NT2/D1 (cell line): ENCODE data around the gene OTUB2.

Source experiments
- DNase-seq: peaks from one replicate; pipeline ENCODE4 v3.0.0-alpha.2; 2011; ENCODE audit warnings: low read depth, low spot score
- H3K27me3 ChIP-seq: 2 replicates; pipeline ENCODE4 v1.6.0; 2011; ENCODE audit warnings: mild to moderate bottlenecking; ENCODE audit not compliant: insufficient read length, insufficient read depth
- H3K36me3 ChIP-seq: 2 replicates; pipeline ENCODE4 v1.6.1; 2011; ENCODE audit warnings: mild to moderate bottlenecking, low read length, mixed read lengths; ENCODE audit not compliant: insufficient read depth, insufficient read length
- H3K4me1 ChIP-seq: 2 replicates; pipeline ENCODE4 v1.5.1; 2011; ENCODE audit not compliant: insufficient read depth, insufficient read length
- H3K4me3 ChIP-seq: 2 replicates; pipeline ENCODE4 v1.5.1; 2011; ENCODE audit warnings: low read depth; ENCODE audit not compliant: insufficient read length
- H3K9ac ChIP-seq: 2 replicates; pipeline ENCODE4 v1.6.0; 2011; ENCODE audit warnings: low read depth; ENCODE audit not compliant: insufficient read length
- H3K9me3 ChIP-seq: 2 replicates; pipeline ENCODE4 v1.5.1; 2011; ENCODE audit warnings: mild to moderate bottlenecking, low read length; ENCODE audit not compliant: insufficient read depth
- SUZ12 ChIP-seq: IDR thresholded peaks from 2 replicates; pipeline ENCODE4 v1.6.1; 2011; ENCODE audit not compliant: insufficient read length, insufficient read depth; ENCODE audit errors: extremely low read depth
- YY1 ChIP-seq: IDR thresholded peaks from 2 replicates; pipeline ENCODE4 v1.6.1; 2011; ENCODE audit not compliant: insufficient read length, insufficient read depth
- ZNF274 ChIP-seq: IDR thresholded peaks from 2 replicates; pipeline ENCODE4 v1.6.1; 2011; ENCODE audit warnings: mild to moderate bottlenecking, low read depth, low read length

Gene OTUB2

GRCh38 chr14:93987815-93988476 lies 38.2 kb upstream of the OTUB2 start:
- Histone ChIP-seq H3K9ac (no peak overlapping the region), H3K36me3 (no peaks in the 10 kb centered on the region), H3K9me3 (no peaks in the 10 kb centered on the region), H3K4me3 (no peak overlapping the region), H3K4me1 (peaks cover 17% of the 10 kb centered on the region), H3K27me3 (peaks cover 7% of the 10 kb centered on the region)
- TF ChIP-seq SUZ12 (no peak), YY1 (no peak), ZNF274 (no peak)
- DNase-seq = no peak

GRCh38 chr14:93989939-93990338 lies 36.2 kb upstream of the OTUB2 start:
- H3K36me3 ChIP-seq = no peaks in the 10 kb centered on the region

GRCh38 chr14:93991212-93991611 lies 34.9 kb upstream of the OTUB2 start:
- peaks cover 7% of the 10 kb centered on the region for H3K27me3 ChIP-seq
- DNase-seq = no peak
- H3K4me1 ChIP-seq = peaks cover 12% of the 10 kb centered on the region
- no peaks in the 10 kb centered on the region for H3K36me3 ChIP-seq
- TF ChIP-seq YY1 (no peak), SUZ12 (no peak), ZNF274 (no peak)
- no peak overlapping the region for H3K9ac ChIP-seq
- H3K9me3 ChIP-seq = no peaks in the 10 kb centered on the region
- H3K4me3 ChIP-seq = no peak overlapping the region

More at GRCh38 chr14:93989939-93990338, 36.2 kb upstream of the OTUB2 start:
- no peak for DNase-seq
- Histone ChIP-seq H3K4me1 (peaks cover 15% of the 10 kb centered on the region), H3K9ac (no peak overlapping the region), H3K4me3 (no peak overlapping the region), H3K27me3 (peaks cover 7% of the 10 kb centered on the region), H3K9me3 (no peaks in the 10 kb centered on the region)
- TF ChIP-seq ZNF274 (no peak), SUZ12 (no peak)

- no peaks in the 10 kb centered on the region for H3K36me3 ChIP-seq
- no peak overlapping the region for H3K9ac ChIP-seq
- no peak for TF ChIP-seq ZNF274
- no peak for TF ChIP-seq YY1
- no peak for TF ChIP-seq SUZ12
- no peak overlapping the region for H3K4me3 ChIP-seq
- DNase-seq = no peak
- H3K27me3 ChIP-seq = peaks cover 7% of the 10 kb centered on the region
- peaks cover 12% of the 10 kb centered on the region for H3K4me1 ChIP-seq
- no peaks in the 10 kb centered on the region for H3K9me3 ChIP-seq
These were observed 34.5 kb upstream of the OTUB2 start for GRCh38 chr14:93991649-93992048.

GRCh38 chr14:93993382-93993781 lies 32.8 kb upstream of the OTUB2 start:
- TF ChIP-seq SUZ12 (no peak), ZNF274 (no peak)
- no peak overlapping the region for H3K9ac ChIP-seq
- peaks cover 7% of the 10 kb centered on the region for H3K27me3 ChIP-seq
- no peak overlapping the region for H3K4me3 ChIP-seq
- peaks cover 8% of the 10 kb centered on the region for H3K4me1 ChIP-seq
- DNase-seq = no peak
- H3K9me3 ChIP-seq = no peaks in the 10 kb centered on the region
- no peaks in the 10 kb centered on the region for H3K36me3 ChIP-seq

- H3K36me3 ChIP-seq = no peaks in the 10 kb centered on the region
- TF ChIP-seq ZNF274 (no peak), SUZ12 (no peak), YY1 (no peak)
- no peak overlapping the region for H3K4me3 ChIP-seq
- DNase-seq = no peak
- H3K9me3 ChIP-seq = no peaks in the 10 kb centered on the region
- no peak overlapping the region for H3K9ac ChIP-seq
- H3K4me1 ChIP-seq = peaks cover 10% of the 10 kb centered on the region
- H3K27me3 ChIP-seq = peaks cover 7% of the 10 kb centered on the region
These were observed 31.0 kb upstream of the OTUB2 start for GRCh38 chr14:93994919-93995682.

GRCh38 chr14:93996130-93996695 lies 29.9 kb upstream of the OTUB2 start:
- Histone ChIP-seq H3K9ac (no peak overlapping the region), H3K4me1 (peaks cover 13% of the 10 kb centered on the region), H3K36me3 (no peaks in the 10 kb centered on the region), H3K4me3 (no peak overlapping the region), H3K9me3 (no peaks in the 10 kb centered on the region), H3K27me3 (peaks cover 11% of the 10 kb centered on the region)
- DNase-seq = no peak
- TF ChIP-seq YY1 = no peak
- TF ChIP-seq ZNF274 = no peak
- no peak for TF ChIP-seq SUZ12
